Measurements from ENCODE around the gene AIFM1. TPM values are rescaled to one million over a fixed set of nuclear protein-coding genes. Genes with fewer than 3 reads are reported as not detected.

Gene AIFM1
- total RNA-seq, 1 experiment from 2014 or later = 52.7 TPM

DNA sequence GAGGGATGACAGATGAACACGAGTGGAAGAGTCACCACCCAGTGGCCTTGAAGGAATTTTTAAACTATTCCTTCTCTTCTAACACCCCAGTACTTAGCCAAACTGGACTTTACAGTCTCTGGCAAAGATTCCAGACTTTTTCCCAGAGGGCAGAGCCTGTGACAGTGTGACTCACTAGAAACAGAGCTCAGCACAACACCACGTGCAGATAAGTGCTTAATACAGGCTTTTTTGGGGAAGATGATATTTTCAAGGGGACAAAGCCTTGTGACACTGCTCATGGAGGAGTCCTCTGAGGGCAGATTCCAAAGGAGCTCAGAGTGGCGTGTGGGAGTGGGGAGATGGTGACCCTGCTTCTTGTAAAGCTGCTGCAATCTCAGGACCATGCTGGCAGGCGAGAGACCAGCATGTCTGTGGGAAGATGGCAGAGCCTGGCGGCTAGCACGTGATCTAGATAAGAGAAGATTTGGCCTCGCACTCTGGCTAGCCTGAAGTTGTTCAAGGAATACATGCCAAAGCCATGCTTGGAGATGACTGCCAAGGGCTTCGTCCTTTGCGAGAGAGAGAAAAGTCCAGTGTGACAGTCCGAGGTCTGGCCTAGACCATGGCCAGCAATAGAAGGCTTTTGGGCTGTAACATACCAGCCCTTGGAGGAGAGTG lies 8.5 kb upstream of the AIFM1 start:
- no TSS peak for BruUV-seq (replicated peaks)
- no peak for DNase-seq
- Mint-ChIP-seq H3K4me3 (ENCODE audit: low read depth, unreplicated experiment) (no peak overlapping the region), H3K36me3 (ENCODE audit: insufficient read depth, unreplicated experiment) (peaks cover 11% of the 10 kb centered on the region), H3K9me3 (ENCODE audit: low read depth, unreplicated experiment) (no peaks in the 10 kb centered on the region), H3K27me3 (ENCODE audit: unreplicated experiment) (peaks cover 57% of the 10 kb centered on the region), H3K4me1 (ENCODE audit: low read depth, unreplicated experiment) (peaks cover 7% of the 10 kb centered on the region), H3K27ac (ENCODE audit: unreplicated experiment) (no peak overlapping the region)
- CTCF ChIA-PET = no interaction called here
- intact Hi-C loops (cut with micrococcal nuclease; ENCODE audit: unreplicated experiment) = no loop called here
- TF ChIP-seq, protein P1, sequence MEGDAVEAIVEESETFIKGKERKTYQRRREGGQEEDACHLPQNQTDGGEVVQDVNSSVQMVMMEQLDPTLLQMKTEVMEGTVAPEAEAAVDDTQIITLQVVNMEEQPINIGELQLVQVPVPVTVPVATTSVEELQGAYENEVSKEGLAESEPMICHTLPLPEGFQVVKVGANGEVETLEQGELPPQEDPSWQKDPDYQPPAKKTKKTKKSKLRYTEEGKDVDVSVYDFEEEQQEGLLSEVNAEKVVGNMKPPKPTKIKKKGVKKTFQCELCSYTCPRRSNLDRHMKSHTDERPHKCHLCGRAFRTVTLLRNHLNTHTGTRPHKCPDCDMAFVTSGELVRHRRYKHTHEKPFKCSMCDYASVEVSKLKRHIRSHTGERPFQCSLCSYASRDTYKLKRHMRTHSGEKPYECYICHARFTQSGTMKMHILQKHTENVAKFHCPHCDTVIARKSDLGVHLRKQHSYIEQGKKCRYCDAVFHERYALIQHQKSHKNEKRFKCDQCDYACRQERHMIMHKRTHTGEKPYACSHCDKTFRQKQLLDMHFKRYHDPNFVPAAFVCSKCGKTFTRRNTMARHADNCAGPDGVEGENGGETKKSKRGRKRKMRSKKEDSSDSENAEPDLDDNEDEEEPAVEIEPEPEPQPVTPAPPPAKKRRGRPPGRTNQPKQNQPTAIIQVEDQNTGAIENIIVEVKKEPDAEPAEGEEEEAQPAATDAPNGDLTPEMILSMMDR (IDR thresholded peaks at IDR 0.05; ENCODE audit: unreplicated experiment) = no peak

DNA sequence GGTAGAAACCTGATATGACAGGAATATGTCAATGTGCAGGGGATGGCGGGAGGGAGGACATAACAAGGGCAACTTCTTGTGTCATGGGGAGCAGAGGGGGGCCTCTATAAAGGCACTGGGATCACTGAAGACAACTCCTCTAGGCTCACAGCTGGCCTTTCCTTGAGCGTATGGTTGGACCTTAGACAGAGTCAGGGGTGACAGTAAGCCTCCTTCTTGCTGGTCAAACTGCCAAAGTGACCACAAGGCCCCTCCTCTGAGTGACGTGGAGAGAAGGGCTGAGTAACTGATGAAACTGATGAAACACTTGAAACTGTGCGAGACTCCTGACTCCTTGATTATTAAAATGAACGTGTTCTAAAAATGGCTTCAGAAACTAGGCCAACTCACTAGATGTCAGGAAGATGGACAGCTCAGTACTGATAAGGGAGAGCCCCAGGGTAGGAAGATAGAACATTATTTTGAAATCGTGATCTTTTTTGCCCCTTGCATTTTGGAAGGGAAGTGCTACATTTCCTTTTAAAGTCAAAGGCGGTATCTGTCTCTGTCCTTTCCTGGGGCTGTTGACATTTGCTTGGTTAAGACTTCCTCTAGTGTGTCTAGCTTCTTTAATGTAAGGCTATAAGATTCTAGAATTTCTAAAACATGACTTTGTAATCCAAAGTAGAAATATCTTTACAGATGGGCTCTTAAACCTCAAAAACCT lies 7.7 kb upstream of the AIFM1 start:
- Mint-ChIP-seq H3K4me1 (ENCODE audit: low read depth, unreplicated experiment) (peaks cover 7% of the 10 kb centered on the region), H3K9me3 (ENCODE audit: low read depth, unreplicated experiment) (no peaks in the 10 kb centered on the region), H3K36me3 (ENCODE audit: insufficient read depth, unreplicated experiment) (peaks cover 11% of the 10 kb centered on the region), H3K4me3 (ENCODE audit: low read depth, unreplicated experiment) (no peak overlapping the region), H3K27me3 (ENCODE audit: unreplicated experiment) (peaks cover 56% of the 10 kb centered on the region), H3K27ac (ENCODE audit: unreplicated experiment) (no peak overlapping the region)
- no peak for DNase-seq
- no TSS peak for BruUV-seq (replicated peaks)
- TF ChIP-seq, protein P1 (IDR thresholded peaks at IDR 0.05; ENCODE audit: unreplicated experiment) = no peak
- CTCF ChIA-PET = no interaction called here
- intact Hi-C loops (cut with micrococcal nuclease; ENCODE audit: unreplicated experiment) = no loop called here

DNA sequence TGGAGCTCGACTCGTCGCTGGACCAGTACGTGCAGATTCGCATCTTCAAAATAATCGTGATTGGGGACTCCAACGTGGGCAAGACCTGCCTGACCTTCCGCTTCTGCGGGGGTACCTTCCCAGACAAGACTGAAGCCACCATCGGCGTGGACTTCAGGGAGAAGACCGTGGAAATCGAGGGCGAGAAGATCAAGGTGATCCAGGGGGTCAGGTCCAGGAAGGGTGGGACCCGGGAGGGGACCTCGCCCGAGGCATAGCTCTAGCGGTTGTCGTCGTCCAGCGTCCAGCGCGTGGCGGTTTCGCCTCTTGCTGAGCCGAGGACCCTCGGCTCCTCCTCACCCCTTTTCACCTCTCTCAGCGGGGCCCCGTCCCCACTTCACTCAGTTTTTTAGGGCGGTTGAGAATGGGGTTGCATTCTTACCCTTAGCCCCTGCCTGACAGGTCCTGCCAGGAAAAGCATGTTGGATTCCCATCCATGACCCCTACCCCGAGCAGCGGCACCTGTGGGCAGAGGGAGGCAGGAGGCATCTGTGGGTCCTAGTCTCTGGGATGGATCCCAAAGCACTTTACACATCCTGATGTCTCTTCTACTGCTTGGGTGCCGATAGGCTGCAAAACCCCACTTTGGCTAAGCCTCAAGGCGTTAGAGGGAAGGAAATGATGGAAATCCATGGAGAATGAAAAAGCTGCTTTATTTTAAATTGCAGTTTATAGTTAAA lies 6.6 kb upstream of the AIFM1 start:
- CTCF ChIA-PET = no interaction called here
- Mint-ChIP-seq H3K27ac (ENCODE audit: unreplicated experiment) (no peak overlapping the region), H3K36me3 (ENCODE audit: insufficient read depth, unreplicated experiment) (peaks cover 11% of the 10 kb centered on the region), H3K4me3 (ENCODE audit: low read depth, unreplicated experiment) (peak overlapping the region; percentile 80), H3K27me3 (ENCODE audit: unreplicated experiment) (peaks cover 51% of the 10 kb centered on the region), H3K4me1 (ENCODE audit: low read depth, unreplicated experiment) (peaks cover 12% of the 10 kb centered on the region), H3K9me3 (ENCODE audit: low read depth, unreplicated experiment) (no peaks in the 10 kb centered on the region)
- DNase-seq = no peak
- TF ChIP-seq, protein P1 (IDR thresholded peaks at IDR 0.05; ENCODE audit: unreplicated experiment) = no peak
- intact Hi-C loops (cut with micrococcal nuclease; ENCODE audit: unreplicated experiment) = no loop called here
- no TSS peak for BruUV-seq (replicated peaks)

DNA sequence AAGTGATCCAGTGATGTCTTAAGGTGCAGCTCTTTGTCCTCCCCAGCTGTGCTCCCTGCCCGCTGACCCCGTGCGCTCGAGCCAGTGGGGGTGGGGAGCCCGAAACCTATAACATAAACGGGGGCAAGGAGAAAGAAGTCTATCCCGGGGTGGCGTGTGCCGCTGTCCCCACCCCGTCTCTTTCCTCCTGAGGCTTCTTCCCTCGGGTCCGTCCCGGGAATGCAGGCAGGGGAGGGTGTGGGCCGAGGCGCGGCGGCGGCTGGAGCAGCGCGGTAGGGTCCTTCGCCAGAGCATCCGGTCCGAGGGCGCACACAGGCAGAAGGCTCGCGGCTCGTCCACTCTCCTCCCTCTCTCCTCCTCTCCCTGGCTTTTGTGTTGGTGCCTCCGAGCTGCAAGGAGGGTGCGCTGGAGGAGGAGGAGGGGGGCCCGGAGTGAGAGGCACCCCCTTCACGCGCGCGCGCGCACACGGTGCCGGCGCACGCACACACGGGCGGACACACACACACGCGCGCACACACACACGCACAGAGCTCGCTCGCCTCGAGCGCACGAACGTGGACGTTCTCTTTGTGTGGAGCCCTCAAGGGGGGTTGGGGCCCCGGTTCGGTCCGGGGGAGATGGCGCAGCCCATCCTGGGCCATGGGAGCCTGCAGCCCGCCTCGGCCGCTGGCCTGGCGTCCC lies 5.9 kb upstream of the AIFM1 start, which contains the start of gene RAB33A:
RAB33A (plus strand) TSS at position 517 of the 681 bp plus-strand sequence; CDS start at position 618, 101 bp downstream.
- peak; percentile 4 for DNase-seq

More for the DNA sequence above, 5.9 kb upstream of the AIFM1 start, which contains the start of gene RAB33A:
- peaks cover 11% of the 10 kb centered on the region for H3K36me3 Mint-ChIP-seq (ENCODE audit: insufficient read depth, unreplicated experiment)
- BruUV-seq (replicated peaks) = no TSS peak
- H3K9me3 Mint-ChIP-seq (ENCODE audit: low read depth, unreplicated experiment) = no peaks in the 10 kb centered on the region
- H3K4me1 Mint-ChIP-seq (ENCODE audit: low read depth, unreplicated experiment) = peaks cover 19% of the 10 kb centered on the region
- no peak within 1 kb of the TSS for H3K27ac Mint-ChIP-seq (ENCODE audit: unreplicated experiment)
- H3K4me3 Mint-ChIP-seq (ENCODE audit: low read depth, unreplicated experiment) = peak within 1 kb of the TSS; percentile 80
- CTCF ChIA-PET = no interaction called here
- TF ChIP-seq, protein P1 (IDR thresholded peaks at IDR 0.05; ENCODE audit: unreplicated experiment) = no peak
- intact Hi-C loops (cut with micrococcal nuclease; ENCODE audit: unreplicated experiment) = no loop called here
- peaks cover 44% of the 10 kb centered on the region for H3K27me3 Mint-ChIP-seq (ENCODE audit: unreplicated experiment)
